Lower leg skin (tissue), 3 donors: ENCODE results near the gene BIN1.

Source experiments
- POLR2A ChIP-seq, 2 donors: fragments of 450-650 bp; IDR thresholded peaks; one replicate each; pipeline ENCODE4 v1.6.1; 2016 to 2017; ENCODE audit warnings: antibody characterized with exemption in 2 of 2, mild to moderate bottlenecking in 1 of 2, moderate library complexity in 1 of 2
- TF ChIP-seq, protein P1 (sequence below), 3 donors: fragments of 450-650 bp; IDR thresholded peaks; one replicate each; pipeline ENCODE4 v1.5.1; 2016; ENCODE audit warnings: antibody characterized with exemption in 3 of 3, mild to moderate bottlenecking in 3 of 3, moderate library complexity in 2 of 3

DNA sequence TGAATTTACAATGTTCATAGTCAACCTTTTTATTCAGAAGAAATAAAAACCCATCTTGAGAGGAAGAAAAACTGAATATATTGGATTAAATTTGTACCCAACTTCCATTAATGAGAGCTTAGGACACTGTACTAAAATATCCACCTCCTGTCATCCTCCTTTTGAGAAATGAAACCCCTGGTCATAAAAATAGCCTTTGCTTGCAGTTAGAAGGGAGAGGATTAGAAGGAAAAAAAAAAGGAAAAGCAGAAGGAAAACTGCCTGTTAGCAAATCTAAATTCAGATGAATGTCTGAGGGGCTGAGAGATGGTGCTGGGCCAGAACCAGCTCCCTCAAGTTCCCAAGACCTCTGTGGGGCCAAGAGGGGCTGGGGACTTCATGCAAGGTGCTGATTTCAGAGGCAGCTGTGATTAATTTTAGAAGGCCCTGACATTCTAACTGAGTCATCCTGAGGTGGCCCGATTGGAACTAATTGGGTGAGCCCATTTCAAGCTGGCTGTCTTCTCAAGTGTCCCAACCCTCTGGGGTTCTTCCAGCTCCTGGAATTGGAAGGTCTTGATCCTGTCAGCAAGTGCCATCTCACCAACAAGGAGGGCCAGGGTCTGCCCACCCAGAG is 38.4 kb upstream of the BIN1 start:
- TF ChIP-seq, protein P1, sequence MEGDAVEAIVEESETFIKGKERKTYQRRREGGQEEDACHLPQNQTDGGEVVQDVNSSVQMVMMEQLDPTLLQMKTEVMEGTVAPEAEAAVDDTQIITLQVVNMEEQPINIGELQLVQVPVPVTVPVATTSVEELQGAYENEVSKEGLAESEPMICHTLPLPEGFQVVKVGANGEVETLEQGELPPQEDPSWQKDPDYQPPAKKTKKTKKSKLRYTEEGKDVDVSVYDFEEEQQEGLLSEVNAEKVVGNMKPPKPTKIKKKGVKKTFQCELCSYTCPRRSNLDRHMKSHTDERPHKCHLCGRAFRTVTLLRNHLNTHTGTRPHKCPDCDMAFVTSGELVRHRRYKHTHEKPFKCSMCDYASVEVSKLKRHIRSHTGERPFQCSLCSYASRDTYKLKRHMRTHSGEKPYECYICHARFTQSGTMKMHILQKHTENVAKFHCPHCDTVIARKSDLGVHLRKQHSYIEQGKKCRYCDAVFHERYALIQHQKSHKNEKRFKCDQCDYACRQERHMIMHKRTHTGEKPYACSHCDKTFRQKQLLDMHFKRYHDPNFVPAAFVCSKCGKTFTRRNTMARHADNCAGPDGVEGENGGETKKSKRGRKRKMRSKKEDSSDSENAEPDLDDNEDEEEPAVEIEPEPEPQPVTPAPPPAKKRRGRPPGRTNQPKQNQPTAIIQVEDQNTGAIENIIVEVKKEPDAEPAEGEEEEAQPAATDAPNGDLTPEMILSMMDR (IDR thresholded peaks at IDR 0.05): no peak
- TF ChIP-seq POLR2A (IDR thresholded peaks at IDR 0.05): no peak
